K562 (cell line): ENCODE results near the gene DNAAF1. TPM values are rescaled to one million over a fixed set of nuclear protein-coding genes. Genes with fewer than 3 reads are reported as not detected.

Experiments used
- ATAC-seq: fragments of 200-7000 bp; cut with Tn5 transposase; 3 replicates; pipeline ENCODE4 v1.9.1; 2020; ENCODE audit warnings: moderate library complexity
- BruUV-seq: library from RNA; stranded (reverse); fragments of 400-500 nt; replicated peaks from 2 replicates; lab custom pipeline; 2021; lab: Mats Ljungman, UMichigan
- CTCF ChIA-PET: fragments of 300-600 bp; formaldehyde crosslinking; extraction: SDS; loops from one replicate; lab custom pipeline; 2021; ENCODE audit warnings: low intra/inter-chr PET ratio; lab: Yijun Ruan, JAX
- POLR2A ChIA-PET: fragments of 300-600, 350-650 bp; sonication (Branson Sonifier 250); formaldehyde crosslinking; extraction: SDS; loops from one replicate; lab custom pipeline; 2021; ENCODE audit warnings: antibody characterized with exemption, inconsistent platforms; lab: Yijun Ruan, JAX
- DNase-seq, 4 experiments: peaks; one replicate each; pipeline versions ENCODE4 v3.0.0 to v3.0.0-alpha.2; 2011 to 2018; ENCODE audit warnings: low spot score in 3 of 4, mixed read lengths in 3 of 4; ENCODE audit errors: extremely low read depth in 1 of 4
- FAIRE-seq: peaks from 2 replicates; lab custom pipeline; 2011; peaks lifted over from hg19 to GRCh38; lab: Jason Lieb, UNC
- H2AFZ ChIP-seq: 2 replicates; pipeline ENCODE4 v1.6.0; 2011; ENCODE audit warnings: low read depth, low read length, control low read depth, inconsistent platforms
- H3K27ac ChIP-seq: fragments of 200-600 bp; 3 replicates; pipeline ENCODE4 v1.8.0; 2011; ENCODE audit warnings: low read depth, mild to moderate bottlenecking, control low read depth, inconsistent platforms, low read length, moderate library complexity, mixed read lengths; ENCODE audit errors: extremely low read depth
- H3K27me3 ChIP-seq, 2 experiments: fragments of 300-600 bp in 1 of 2; 2 replicates in 1 of 2; 3 replicates in 1 of 2; pipeline versions ENCODE4 v1.6.0 to v1.8.0; 2011; ENCODE audit warnings: inconsistent platforms in 2 of 2, low read length in 2 of 2, mild to moderate bottlenecking in 1 of 2, mixed read lengths in 1 of 2, moderate library complexity in 1 of 2; ENCODE audit not compliant: control insufficient read depth in 2 of 2, insufficient read depth in 2 of 2
- H3K36me3 ChIP-seq: fragments of 300-600 bp; 3 replicates; pipeline ENCODE4 v1.8.0; 2011; ENCODE audit warnings: mild to moderate bottlenecking, low read length, inconsistent platforms; ENCODE audit not compliant: control insufficient read depth, insufficient read depth
- H3K4me1 ChIP-seq, 2 experiments: fragments of 200-600 bp in 1 of 2; replicated peaks in 1 of 2; 2 replicates in 1 of 2; 3 replicates in 1 of 2; pipeline versions ENCODE4 v1.5.1 to v1.8.0; 2011; ENCODE audit warnings: inconsistent platforms in 2 of 2, low read length in 2 of 2, mild to moderate bottlenecking in 1 of 2, mixed read lengths in 1 of 2, moderate library complexity in 1 of 2; ENCODE audit not compliant: control insufficient read depth in 2 of 2, insufficient read depth in 2 of 2
- H3K4me2 ChIP-seq: 2 replicates; pipeline ENCODE4 v1.6.1; 2011; ENCODE audit warnings: low read length, control low read depth, inconsistent platforms, mixed read lengths; ENCODE audit not compliant: insufficient read depth
- H3K4me3 ChIP-seq: fragments of 200-600 bp; sonication (generic), shearing (Covaris generic); 2 replicates; pipeline ENCODE4 v1.5.1; 2016; ENCODE audit warnings: control low read depth, inconsistent platforms
- H3K79me2 ChIP-seq: fragments of 200-600 bp; 3 replicates; pipeline ENCODE4 v1.8.0; 2011; ENCODE audit warnings: low read length, inconsistent platforms; ENCODE audit not compliant: control insufficient read depth, insufficient read depth
- H3K9ac ChIP-seq, 2 experiments: 2 replicates each; pipeline versions ENCODE4 v1.6.0 to v1.6.1; 2011; ENCODE audit warnings: low read depth in 2 of 2, low read length in 2 of 2, control low read depth in 1 of 2, inconsistent platforms in 1 of 2, mild to moderate bottlenecking in 1 of 2, mixed read lengths in 1 of 2; ENCODE audit not compliant: insufficient read depth in 1 of 2
- H3K9me1 ChIP-seq: one replicate; pipeline ENCODE4 v1.6.0; 2011; ENCODE audit warnings: inconsistent platforms, mild to moderate bottlenecking, low read length, moderate library complexity; ENCODE audit not compliant: control insufficient read depth, insufficient read depth
- H3K9me3 ChIP-seq: replicated peaks from 2 replicates; pipeline ENCODE4 v1.5.1; 2011; ENCODE audit warnings: low read depth, low read length, inconsistent platforms; ENCODE audit not compliant: control insufficient read depth, insufficient read depth
- H4K20me1 ChIP-seq: replicated peaks from 2 replicates; pipeline ENCODE4 v1.6.1; 2011; ENCODE audit warnings: low read length, inconsistent platforms, mixed read lengths; ENCODE audit not compliant: control insufficient read depth, insufficient read depth
- CHD1 ChIP-seq: fragments of 200-600 bp; sonication (generic); IDR thresholded peaks from one replicate; pipeline ENCODE4 v1.6.1; 2012; ENCODE audit warnings: mild to moderate bottlenecking, moderate library complexity, low read length, inconsistent platforms
- E2F1 ChIP-seq: sonication (generic); formaldehyde crosslinking; IDR thresholded peaks from 2 replicates; pipeline ENCODE4 v1.8.1; 2023; ENCODE audit warnings: mild to moderate bottlenecking, missing genetic modification reagents, moderate library complexity
- FOXO4 ChIP-seq: fragments of 450-650 bp; formaldehyde crosslinking; IDR thresholded peaks from 2 replicates; pipeline ENCODE4 v1.4.0; 2020; ENCODE audit warnings: mild to moderate bottlenecking, moderate library complexity
- HBP1 ChIP-seq: fragments of 450-650 bp; formaldehyde crosslinking; IDR thresholded peaks from 2 replicates; pipeline ENCODE4 v1.4.0; 2022; ENCODE audit warnings: missing genetic modification characterization
- HMG20B ChIP-seq: fragments of 250-450 bp; sonication (Bioruptor Pico); IDR thresholded peaks from 2 replicates; pipeline ENCODE4 v1.5.0; 2021; ENCODE audit warnings: mild to moderate bottlenecking
- HNRNPUL1 ChIP-seq: fragments of 200-400 bp; formaldehyde crosslinking; IDR thresholded peaks from 2 replicates; pipeline ENCODE4 v1.6.1; 2017; ENCODE audit warnings: low read length
- MEF2A ChIP-seq: IDR thresholded peaks from 2 replicates; pipeline ENCODE4 v1.6.1; 2011; ENCODE audit warnings: low read depth, mild to moderate bottlenecking, low read length, moderate library complexity; ENCODE audit not compliant: control insufficient read depth
- NR2F6 ChIP-seq: fragments of 450-650 bp; formaldehyde crosslinking; IDR thresholded peaks from 2 replicates; pipeline ENCODE4 v1.4.0; 2020; ENCODE audit warnings: mild to moderate bottlenecking
- TAF7 ChIP-seq: fragments of 450-650 bp; IDR thresholded peaks from 2 replicates; pipeline ENCODE4 v1.6.1; 2016; ENCODE audit warnings: missing genetic modification characterization, missing compliant biosample characterization
- TSHZ1 ChIP-seq: fragments of 250-450 bp; sonication (Bioruptor Pico); IDR thresholded peaks from 2 replicates; pipeline ENCODE4 v1.4.0; 2020; ENCODE audit warnings: mild to moderate bottlenecking, moderate library complexity
- U2AF1 ChIP-seq: fragments of 200-400 bp; formaldehyde crosslinking; optimal IDR thresholded peaks from 2 replicates; pipeline ENCODE3; 2017; ENCODE audit warnings: mild to moderate bottlenecking, low read depth, low read length, moderate library complexity
- ZBTB12 ChIP-seq: fragments of 250-450 bp; sonication (Bioruptor Pico); IDR thresholded peaks from 2 replicates; pipeline ENCODE4 v1.4.0; 2020
- ZFP36 ChIP-seq: fragments of 150-350 bp; IDR thresholded peaks from 2 replicates; pipeline ENCODE4 v1.6.1; 2018; ENCODE audit warnings: low read length, low read depth; ENCODE audit not compliant: partially characterized antibody
- ZNF146 ChIP-seq: IDR thresholded peaks from one replicate; pipeline ENCODE4 v1.6.1; 2018; ENCODE audit warnings: missing compliant biosample characterization; ENCODE audit not compliant: unreplicated experiment
- ZNF408 ChIP-seq: fragments of 250-450 bp; sonication (Bioruptor Pico); IDR thresholded peaks from 2 replicates; pipeline ENCODE4 v1.4.0; 2020; ENCODE audit warnings: low read depth, mild to moderate bottlenecking, moderate library complexity
- WGBS: fragments of 100-300 bp; shearing (Covaris generic); methylation state at CpG from one replicate; pipeline ENCODE4 v1.1.6; 2016; ENCODE audit warnings: low coverage, mixed read lengths; ENCODE audit not compliant: insufficient coverage; ENCODE audit errors: missing lambda C conversion rate; 5-methylcytosine and 5-hydroxymethylcytosine counted together
- in situ Hi-C: fragments of 300-500 bp; cut with MboI; formaldehyde crosslinking; loops from 4 replicates; pipeline ENCODE4 v1.15.0; 2018; ENCODE audit warnings: inconsistent platforms, mixed read lengths
- intact Hi-C: fragments of 100-400 bp; cut with micrococcal nuclease; formaldehyde crosslinking; loops from 2 replicates; pipeline ENCODE4 v1.14.2; 2022
- polyA plus RNA-seq, 8 experiments: library from polyadenylated mRNA; depleted of rRNA in 4 of 8; stranded (reverse) in 5 of 8; unstranded in 3 of 8; fragments of >200 nt; fragmentation: Nextera tagmentation in 2 of 8; fragmentation: Illumina TruSeq in 1 of 8; extraction: Ambion mirVana in 2 of 8; extraction: Trizol in 1 of 8; gene quantifications; 2 replicates each; pipeline versions ENCODE4 v1.2.1 to v1.2.3, GENCODE V29; 2011 to 2014; ENCODE audit warnings: inconsistent platforms in 1 of 8, missing spikeins in 1 of 8
- total RNA-seq, 7 experiments: library from RNA; depleted of rRNA in 6 of 7; stranded (reverse); fragments of >200 nt in 6 of 7; fragmentation: Illumina TruSeq in 2 of 7; extraction: Trizol in 2 of 7; gene quantifications; 2 replicates each; pipeline versions ENCODE4 v1.2.1 to v1.2.3, GENCODE V29; 2011 to 2021; ENCODE audit warnings: low replicate concordance in 1 of 7

The DNAAF1 gene
- total and polyA plus RNA-seq, 9 of the 15 experiments (the other 6 are each of a cell fraction or from before 2014, with no cell fraction given), result 0.01 TPM; not detected in 8

GRCh38 chr16:84225126-84225525 lies 80.0 kb downstream of the DNAAF1 start:
- CTCF ChIA-PET, result no interaction called here
- Histone ChIP-seq H3K27ac (no peak overlapping the region), H3K27me3 (peaks cover 50 to 68% of the 10 kb centered on the region in 2 experiments), H2AFZ (no peak overlapping the region), H3K79me2 (no peaks in the 10 kb centered on the region), H3K36me3 (no peaks in the 10 kb centered on the region), H3K9ac (no peak overlapping the region), H3K9me3 (no peaks in the 10 kb centered on the region), H3K4me1 (peaks cover 13 to 18% of the 10 kb centered on the region in 2 experiments), H3K4me2 (no peak overlapping the region), H4K20me1 (peaks cover 8% of the 10 kb centered on the region; the same call in 1 of the 2 replicates), H3K9me1 (no peaks in the 10 kb centered on the region), H3K4me3 (no peak overlapping the region)
- no peak for DNase-seq
- FAIRE-seq, result no peak
- no TSS peak for BruUV-seq
- ATAC-seq, result no peak
- POLR2A ChIA-PET, result no interaction called here
- intact Hi-C loops, result no loop called here
- in situ Hi-C loops, result no loop called here
- WGBS, result 0% methylated on average over 3 of the region's 3 CpGs
- TF ChIP-seq ZNF146 (CRISPR knock-in tag), result no peak
- TF ChIP-seq NR2F6 (CRISPR knock-in tag), result no peak
- no peak for TF ChIP-seq HBP1 (CRISPR knock-in tag)
- TF ChIP-seq TAF7, result no peak
- no peak for TF ChIP-seq FOXO4
- no peak for TF ChIP-seq MEF2A
- TF ChIP-seq CHD1, result no peak
- TF ChIP-seq HMG20B (CRISPR knock-in tag), result no peak
- no peak for TF ChIP-seq HNRNPUL1
- no peak for TF ChIP-seq TSHZ1 (CRISPR knock-in tag)
- TF ChIP-seq ZBTB12, result no peak
- no peak for TF ChIP-seq U2AF1
- TF ChIP-seq ZFP36, result peak; percentile 90
- TF ChIP-seq ZNF408, result no peak
- no peak for TF ChIP-seq E2F1
